Psoas muscle (tissue), 8 donors: ENCODE results near the gene PTBP1. TPM values are rescaled to one million over a fixed set of nuclear protein-coding genes. Genes with fewer than 3 reads are reported as not detected.

Experiments used
- ATAC-seq, 4 donors: fragments of 200-7000 bp; cut with Tn5 transposase; one replicate each; pipeline ENCODE4 v1.9.1; 2020; ENCODE audit warnings: moderate library complexity in 3 of 4, mild to moderate bottlenecking in 2 of 4
- DNase-seq, 2 donors: peaks; one replicate each; pipeline ENCODE4 v3.0.0-alpha.2; 2020
- H3K27ac ChIP-seq: fragments of 200-600 bp; one replicate; pipeline ENCODE4 v1.8.0; 2022
- H3K27me3 ChIP-seq, 3 donors: fragments of 200-600 bp in 1 of 3; one replicate each; pipeline versions ENCODE4 v1.6.1 to v1.8.0; 2013 to 2022; ENCODE audit warnings: low read length in 2 of 3, mild to moderate bottlenecking in 2 of 3, moderate library complexity in 1 of 3; ENCODE audit not compliant: insufficient read depth in 3 of 3
- H3K36me3 ChIP-seq, 2 donors: fragments of 200-600 bp in 1 of 2; one replicate each; pipeline versions ENCODE4 v1.6.1 to v1.8.0; 2013 to 2022; ENCODE audit warnings: low read depth in 1 of 2, mild to moderate bottlenecking in 1 of 2, moderate library complexity in 1 of 2; ENCODE audit not compliant: insufficient read depth in 1 of 2
- H3K4me1 ChIP-seq: fragments of 200-600 bp; one replicate; pipeline ENCODE4 v1.8.0; 2022
- H3K4me3 ChIP-seq: fragments of 200-600 bp; one replicate; pipeline ENCODE4 v1.8.0; 2022; ENCODE audit warnings: mild to moderate bottlenecking
- H3K9me3 ChIP-seq: fragments of 200-600 bp; one replicate; pipeline ENCODE4 v1.8.0; 2022
- CTCF ChIP-seq: fragments of 200-600 bp; IDR thresholded peaks from one replicate; pipeline ENCODE4 v1.8.0; 2022; ENCODE audit warnings: antibody characterized with exemption
- WGBS, 3 donors: extraction: QIAGEN DNeasy Blood & Tissue Kit; methylation state at CpG; one replicate each; pipeline versions ENCODE4 v1.1.6 to v1.1.7; 2013; 5-methylcytosine and 5-hydroxymethylcytosine counted together
- intact Hi-C, 2 donors: fragments of 100-400 bp; cut with DNase I; formaldehyde crosslinking; loops; one replicate each; pipeline versions ENCODE4 v1.11.0 to v1.14.2; 2022
- polyA plus RNA-seq, 3 donors: library from polyadenylated mRNA; stranded (reverse); fragments of 200-250 nt; gene quantifications; one replicate each; pipeline ENCODE4 v1.2.3, GENCODE V29; 2013
- total RNA-seq, 4 donors: library from RNA; stranded (reverse); fragmentation: NEBNext Ultra II Directional in 2 of 4; extraction: Animal tissue kit (Norgen Biotek cat#: 25700) in 2 of 4; gene quantifications; one replicate each; pipeline versions ENCODE4 v1.2.1 to v1.2.4, GENCODE V29; 2021 to 2023
- donor health status: healthy with polysubstance abuse.
- donor health status: DM: no; HTN: no; CAD: no; lungs with moderate emphysema.
- donor health status: Bipolar disorder and iron deficiency.
- donor health status: healthy.
- donor health status: DM: yes; HTN: yes; CAD: no.
- donor health status: DM: no; HTN: no; CAD: no.
- donor health status: DM: no; HTN: no; CAD: no.
- donor health status: DM: yes; HTN: yes; CAD: no.

PTBP1 gene
- total and polyA plus RNA-seq, 7 donors = 24.2 to 69.4 (median 36.5) TPM

DNA sequence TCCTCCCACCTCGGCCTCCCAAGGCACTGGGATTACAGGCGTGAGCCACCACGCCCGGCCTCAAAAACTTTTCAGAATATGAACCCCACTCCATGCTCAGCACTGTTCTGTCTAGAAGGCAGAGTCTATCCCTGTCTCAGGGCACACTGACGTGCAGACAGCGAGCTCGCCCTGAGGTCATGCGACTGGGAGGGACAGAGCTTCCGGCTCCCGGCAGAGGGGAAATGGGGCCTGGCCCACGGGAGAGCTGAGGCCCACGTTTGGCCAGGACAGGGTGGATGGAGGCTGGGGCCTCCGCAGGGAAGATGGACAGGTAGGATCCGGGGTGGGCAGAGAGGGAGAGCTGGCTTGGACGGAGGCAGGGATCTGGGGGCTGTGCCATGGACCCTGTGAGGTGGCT lies 27.6 kb downstream of the PTBP1 start:
- Histone ChIP-seq H3K27me3 (peaks cover 0 to 60% (median 15%) of the 10 kb centered on the region in 3 donors), H3K4me3 (no peak overlapping the region), H3K36me3 (no peaks in the 10 kb centered on the region), H3K27ac (no peak overlapping the region), H3K9me3 (no peaks in the 10 kb centered on the region), H3K4me1 (no peaks in the 10 kb centered on the region)
- no peak for TF ChIP-seq CTCF
- no peak for ATAC-seq
- 70 to 73% (median 72%) methylated on average over 15 of the region's 15 CpGs for WGBS, 3 donors
- intact Hi-C loops = no loop called here
- DNase-seq = no peak

- H3K36me3 ChIP-seq = no peaks in the 10 kb centered on the region
- intact Hi-C loops = no loop called here
- DNase-seq = no peak
- H3K27me3 ChIP-seq = peaks cover 0 to 70% (median 20%) of the 10 kb centered on the region in 3 donors
- H3K9me3 ChIP-seq = no peaks in the 10 kb centered on the region
- no peak for TF ChIP-seq CTCF
- no peaks in the 10 kb centered on the region for H3K4me1 ChIP-seq
- no peak overlapping the region for H3K4me3 ChIP-seq
- no peak for ATAC-seq
- 78 to 83% (median 82%) methylated on average over 19 of the region's 19 CpGs for WGBS, 3 donors
- H3K27ac ChIP-seq = no peak overlapping the region
These were observed 28.8 kb downstream of the PTBP1 start for GRCh38 chr19:825897-826644.

DNA sequence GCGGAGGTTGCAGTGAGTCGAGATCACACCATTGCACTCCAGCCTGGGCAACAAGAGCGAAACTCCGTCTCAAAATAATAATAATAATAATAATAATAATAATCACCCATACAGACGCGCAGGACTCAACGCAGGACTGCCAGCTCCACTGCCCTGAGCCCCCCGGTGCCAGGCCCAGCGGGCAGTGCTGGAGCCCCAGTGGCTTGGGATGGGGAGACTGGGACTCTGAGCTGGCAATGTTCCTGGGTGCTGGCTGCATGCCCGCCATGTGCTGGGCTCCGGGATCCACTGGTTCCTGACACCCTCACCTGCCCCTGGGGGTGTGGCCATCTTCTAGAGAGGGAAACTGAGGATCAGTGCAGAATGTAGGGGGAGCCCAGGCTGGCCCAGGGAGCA lies 30.1 kb downstream of the PTBP1 start:
- TF ChIP-seq CTCF = no peak
- H3K4me3 ChIP-seq = no peak overlapping the region
- ATAC-seq (no peak), DNase-seq (no peak)
- 84 to 86% (median 85%) methylated on average over 11 of the region's 11 CpGs for WGBS, 3 donors
- H3K4me1 ChIP-seq = no peaks in the 10 kb centered on the region
- no peaks in the 10 kb centered on the region for H3K9me3 ChIP-seq
- H3K27me3 ChIP-seq = peaks cover 0 to 70% (median 20%) of the 10 kb centered on the region in 3 donors
- no peaks in the 10 kb centered on the region for H3K36me3 ChIP-seq
- intact Hi-C loops = no loop called here
- H3K27ac ChIP-seq = no peak overlapping the region

- no peaks in the 10 kb centered on the region for H3K9me3 ChIP-seq
- H3K27me3 ChIP-seq = peaks cover 0 to 68% (median 20%) of the 10 kb centered on the region in 3 donors
- no peak for TF ChIP-seq CTCF
- H3K36me3 ChIP-seq = no peaks in the 10 kb centered on the region
- no peaks in the 10 kb centered on the region for H3K4me1 ChIP-seq
- DNase-seq (peak in 1 of 2 donors; percentile 53), ATAC-seq (no peak)
- no peak within 1 kb of the TSS for H3K4me3 ChIP-seq
- H3K27ac ChIP-seq = no peak within 1 kb of the TSS
- intact Hi-C loops = no loop called here
- WGBS, 3 donors = 59 to 62% (median 61%) methylated on average over 31 to 33 of the region's 33 CpGs
These were observed 30.6 kb downstream of the PTBP1 start, which contains the start of gene AZU1 for GRCh38 chr19:827710-828321. Gene AZU1, plus strand, starts transcription at chr19:827837. Its CDS starts 10 bp downstream, at chr19:827847.
